Fibroblast of the aortic adventitia (primary cell): Measurements from ENCODE around the gene KRTAP4-4. TPM values are rescaled to one million over a fixed set of nuclear protein-coding genes. Genes with fewer than 3 reads are reported as not detected.
"Not testable (repeated sequence)": the region's sequence is repeated elsewhere in the genome, so short reads cannot be mapped to it uniquely, and the experiment has no call there.

Source experiments
- DNase-seq: peaks from one replicate; pipeline ENCODE4 v3.0.0-alpha.2; 2010; ENCODE audit warnings: low read depth
- H3K4me3 ChIP-seq: 2 replicates; pipeline ENCODE4 v1.5.1; 2011; ENCODE audit warnings: low read depth, mild to moderate bottlenecking, control low read depth, low read length, moderate library complexity
- CTCF ChIP-seq: IDR thresholded peaks from 2 replicates; pipeline ENCODE4 v1.5.1; 2011; ENCODE audit warnings: mild to moderate bottlenecking, low read length, control low read depth, inconsistent platforms; ENCODE audit not compliant: insufficient read depth
- total RNA-seq: library from RNA; depleted of rRNA; stranded (reverse); fragments of >200 nt; gene quantifications from 2 replicates; pipeline ENCODE4 v1.2.3, GENCODE V29; 2012; ENCODE audit warnings: low replicate concordance

The KRTAP4-4 gene
- total RNA-seq, 1 donor = not detected

- DNase-seq = no peak
- TF ChIP-seq CTCF = no peak
- no peak within 1 kb of the TSS for H3K4me3 ChIP-seq
Measured at GRCh38 chr17:41149652-41149985, 10.9 kb downstream of the KRTAP4-4 start, which contains the start of gene KRTAP4-5. TSS of gene KRTAP4-5 (minus strand) at chr17:41149825. CDS start at chr17:41149767, 58 bp downstream.

- not testable (repeated sequence) for DNase-seq, H3K4me3 ChIP-seq
Measured at GRCh38 chr17:41148971-41149651, 11.4 kb downstream of the KRTAP4-4 start.

- no peak for DNase-seq
- H3K4me3 ChIP-seq = no peak overlapping the region
- no peak for TF ChIP-seq CTCF
Measured at GRCh38 chr17:41147531-41148204, 12.9 kb downstream of the KRTAP4-4 start.

- no peak for TF ChIP-seq CTCF
- H3K4me3 ChIP-seq = no peak overlapping the region
- no peak for DNase-seq
Measured at GRCh38 chr17:41145261-41145660, 15.3 kb downstream of the KRTAP4-4 start.

- no peak for DNase-seq
- no peak for TF ChIP-seq CTCF
- no peak overlapping the region for H3K4me3 ChIP-seq
Measured at GRCh38 chr17:41144846-41145245, 15.7 kb downstream of the KRTAP4-4 start.

GRCh38 chr17:41141361-41141760 is 19.2 kb downstream of the KRTAP4-4 start:
- no peak for TF ChIP-seq CTCF
- peak; percentile 4 for DNase-seq

GRCh38 chr17:41140360-41141131 is 20.0 kb downstream of the KRTAP4-4 start, which contains the start of gene KRTAP4-6:
TSS of gene KRTAP4-6 (minus strand) at chr17:41140544. CDS start at chr17:41140487, 57 bp downstream.
- peak; percentile 15 for DNase-seq

More at GRCh38 chr17:41141361-41141760, 19.2 kb downstream of the KRTAP4-4 start:
- H3K4me3 ChIP-seq = no peak overlapping the region

GRCh38 chr17:41139865-41140264 is 20.7 kb downstream of the KRTAP4-4 start:
- H3K4me3 ChIP-seq, DNase-seq: not testable (repeated sequence)

More at GRCh38 chr17:41140360-41141131, 20.0 kb downstream of the KRTAP4-4 start, which contains the start of gene KRTAP4-6:
- no peak for TF ChIP-seq CTCF
- H3K4me3 ChIP-seq = no peak within 1 kb of the TSS
